HG02885 (cell line): Measurements from ENCODE around the gene BACH2.
"Not testable (repeated sequence)": the region's sequence is repeated elsewhere in the genome, so short reads cannot be mapped to it uniquely, and the experiment has no call there.

ENCODE experiments used
- ATAC-seq: cut with Tn5 transposase; IDR thresholded peaks from one replicate; pipeline ENCODE4 v1.9.1; 2021; ENCODE audit warnings: mild to moderate bottlenecking; ENCODE audit not compliant: unreplicated experiment, poor library complexity

The BACH2 gene

GRCh38 chr6:90218959-90219208 is 77.8 kb downstream of the BACH2 start:
- no peak for ATAC-seq

- ATAC-seq = no peak
These were observed 79.0 kb downstream of the BACH2 start for GRCh38 chr6:90217506-90218127.

GRCh38 chr6:90216072-90216977 is 80.3 kb downstream of the BACH2 start:
- peak; percentile 78 for ATAC-seq

GRCh38 chr6:90214966-90215365 is 81.7 kb downstream of the BACH2 start:
- no peak for ATAC-seq

- no peak for ATAC-seq
These were observed 82.2 kb downstream of the BACH2 start for GRCh38 chr6:90214461-90214860.

- no peak for ATAC-seq
These were observed 84.4 kb downstream of the BACH2 start for GRCh38 chr6:90212274-90212673.

GRCh38 chr6:90209527-90209926 is 87.1 kb downstream of the BACH2 start:
- no peak for ATAC-seq

GRCh38 chr6:90208690-90209089 is 88.0 kb downstream of the BACH2 start:
- ATAC-seq = not testable (repeated sequence)

GRCh38 chr6:90204327-90205056 is 92.2 kb downstream of the BACH2 start:
- no peak for ATAC-seq

- no peak for ATAC-seq
These were observed 93.0 kb downstream of the BACH2 start for GRCh38 chr6:90203672-90204071.

- ATAC-seq = no peak
These were observed 94.5 kb downstream of the BACH2 start for GRCh38 chr6:90202156-90202555.

- no peak for ATAC-seq
These were observed 96.7 kb downstream of the BACH2 start for GRCh38 chr6:90199900-90200299.

GRCh38 chr6:90198758-90199425 is 97.8 kb downstream of the BACH2 start:
- ATAC-seq = no peak

GRCh38 chr6:90197854-90198496 is 98.7 kb downstream of the BACH2 start:
- ATAC-seq = no peak

GRCh38 chr6:90195094-90195829 is 101.4 kb downstream of the BACH2 start:
- ATAC-seq = no peak

GRCh38 chr6:90194371-90194841 is 102.2 kb downstream of the BACH2 start:
- ATAC-seq = no peak

- no peak for ATAC-seq
These were observed 103.3 kb downstream of the BACH2 start for GRCh38 chr6:90193359-90193758.

- no peak for ATAC-seq
These were observed 103.8 kb downstream of the BACH2 start for GRCh38 chr6:90192857-90193256.

- ATAC-seq = no peak
These were observed 105.8 kb downstream of the BACH2 start for GRCh38 chr6:90190752-90191395.
